Thyroid gland (tissue), 4 donors: ENCODE results near the gene CHCT1.

Experiments
- CTCF ChIP-seq, 6 experiments: fragments of 200-600 bp in 3 of 6; fragments of 450-650 bp in 3 of 6; sonication (generic) in 3 of 6; IDR thresholded peaks; one replicate each; pipeline ENCODE4 v1.5.1; 2016 to 2019; ENCODE audit warnings: antibody characterized with exemption in 6 of 6, mild to moderate bottlenecking in 2 of 6, inconsistent platforms in 1 of 6, moderate library complexity in 1 of 6
- POLR2A ChIP-seq, 2 donors: fragments of 450-650 bp; IDR thresholded peaks; one replicate each; pipeline ENCODE4 v1.6.1; 2017; ENCODE audit warnings: antibody characterized with exemption in 2 of 2, mild to moderate bottlenecking in 2 of 2, moderate library complexity in 1 of 2

GRCh38 chr17:60464343-60464742 is 42.1 kb downstream of the CHCT1 start:
- TF ChIP-seq CTCF (IDR thresholded peaks at IDR 0.05) (no peak), POLR2A (IDR thresholded peaks at IDR 0.05) (no peak)
